HUES48 (cell line): ENCODE results near the gene PRKCD.

Experiments used
- H3K27ac ChIP-seq: one replicate; pipeline ENCODE4 v1.7.0; 2013; ENCODE audit warnings: low read depth, low read length, inconsistent platforms
- H3K27me3 ChIP-seq: 2 replicates; pipeline ENCODE4 v1.6.1; 2013; ENCODE audit warnings: mild to moderate bottlenecking, low read length; ENCODE audit not compliant: control insufficient read depth, insufficient read depth
- H3K36me3 ChIP-seq: 2 replicates; pipeline ENCODE4 v1.6.1; 2013; ENCODE audit warnings: low read length; ENCODE audit not compliant: control insufficient read depth, insufficient read depth
- H3K4me1 ChIP-seq: 2 replicates; pipeline ENCODE4 v1.6.1; 2013; ENCODE audit warnings: mild to moderate bottlenecking, low read length; ENCODE audit not compliant: control insufficient read depth, insufficient read depth
- H3K4me3 ChIP-seq: 2 replicates; pipeline ENCODE4 v1.5.1; 2013; ENCODE audit warnings: mild to moderate bottlenecking, low read depth, low read length
- H3K9ac ChIP-seq: 2 replicates; pipeline ENCODE4 v1.6.1; 2013; ENCODE audit warnings: mild to moderate bottlenecking, low read depth, low read length, moderate library complexity
- H3K9me3 ChIP-seq: 2 replicates; pipeline ENCODE4 v1.6.1; 2013; ENCODE audit warnings: low read length; ENCODE audit not compliant: control insufficient read depth, insufficient read depth

Gene PRKCD

DNA sequence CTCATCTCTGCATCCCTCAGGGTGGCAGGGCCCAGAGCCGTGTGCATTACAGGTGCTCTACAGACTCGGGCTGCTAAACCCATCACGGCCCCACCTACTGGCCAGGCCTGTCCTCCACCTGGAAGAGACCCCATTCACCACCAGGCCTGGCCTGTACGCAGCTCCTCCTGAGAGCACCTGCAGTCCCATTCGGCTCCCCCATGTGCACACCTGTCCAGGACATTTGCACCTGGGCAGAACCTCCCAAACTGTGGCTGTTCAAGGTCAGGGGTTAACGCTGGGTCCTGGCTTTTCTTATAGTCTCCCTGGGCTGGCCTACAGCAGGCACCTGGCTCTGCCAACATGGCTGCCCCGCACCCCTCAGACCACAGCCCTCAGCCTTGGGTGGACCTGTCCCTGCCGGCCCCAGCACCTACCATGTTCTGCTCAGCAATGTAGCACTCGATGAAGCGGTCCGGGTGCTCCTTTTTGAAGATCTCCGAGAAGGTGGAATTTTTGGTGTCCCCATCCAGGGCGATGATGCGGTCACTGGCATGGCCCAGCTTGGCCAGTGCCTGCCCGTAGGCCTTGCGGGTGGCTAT, 69.1 kb downstream of the PRKCD start:
- H3K4me1 ChIP-seq = no peaks in the 10 kb centered on the region
- H3K36me3 ChIP-seq = peaks cover 99% of the 10 kb centered on the region
- H3K4me3 ChIP-seq = no peak overlapping the region
- no peaks in the 10 kb centered on the region for H3K27me3 ChIP-seq
- no peak overlapping the region for H3K9ac ChIP-seq
- H3K9me3 ChIP-seq = no peaks in the 10 kb centered on the region
- H3K27ac ChIP-seq = no peak overlapping the region

GRCh38 chr3:53230789-53231188, 69.8 kb downstream of the PRKCD start:
- Histone ChIP-seq H3K9ac (no peak overlapping the region), H3K9me3 (no peaks in the 10 kb centered on the region), H3K4me3 (no peak overlapping the region), H3K27me3 (no peaks in the 10 kb centered on the region), H3K4me1 (no peaks in the 10 kb centered on the region), H3K36me3 (peaks cover 99% of the 10 kb centered on the region), H3K27ac (no peak overlapping the region)

GRCh38 chr3:53231532-53232511, 70.8 kb downstream of the PRKCD start:
- Histone ChIP-seq H3K27me3 (no peaks in the 10 kb centered on the region), H3K9me3 (no peaks in the 10 kb centered on the region), H3K4me3 (no peak overlapping the region), H3K9ac (no peak overlapping the region), H3K4me1 (no peaks in the 10 kb centered on the region; the same call in 1 of the 2 replicates), H3K27ac (no peak overlapping the region), H3K36me3 (peaks cover 99% of the 10 kb centered on the region)

DNA sequence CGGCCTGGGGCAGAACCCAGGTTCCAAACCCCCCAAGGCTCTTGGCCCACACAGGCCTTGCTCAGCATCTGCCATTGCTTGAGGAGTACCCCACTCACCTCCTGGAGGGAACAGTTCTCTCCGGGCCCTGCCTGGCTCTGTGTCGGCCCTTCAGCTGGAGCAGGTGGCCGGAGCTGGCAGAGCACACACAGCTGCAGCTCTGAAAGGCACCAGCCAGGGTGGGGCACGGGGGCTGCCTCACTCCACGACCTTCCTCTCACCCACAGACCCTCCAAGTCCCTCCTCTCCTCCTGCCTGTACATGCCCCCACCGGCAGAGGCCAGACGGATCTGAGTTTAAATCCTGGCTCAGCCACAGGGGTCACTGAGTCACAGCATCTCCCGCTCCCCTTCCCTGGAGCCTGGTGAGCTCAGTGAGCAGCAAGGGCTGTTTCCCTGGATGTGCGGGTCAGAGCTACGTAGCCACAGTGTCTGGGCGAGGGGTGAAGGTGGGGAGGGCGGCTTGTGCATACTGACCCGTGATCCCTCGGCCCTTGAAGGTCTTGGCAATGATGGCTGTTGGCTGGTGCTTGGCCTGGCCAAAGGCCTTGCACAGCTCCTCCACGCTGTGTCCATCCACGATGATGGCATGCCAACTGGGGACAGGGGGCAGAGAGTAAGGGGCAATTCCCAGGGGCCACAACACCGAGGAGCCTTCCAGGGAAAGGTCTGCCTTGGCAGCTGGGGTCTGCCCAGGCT, 71.8 kb downstream of the PRKCD start:
- H3K9me3 ChIP-seq = no peaks in the 10 kb centered on the region
- no peaks in the 10 kb centered on the region for H3K27me3 ChIP-seq
- no peaks in the 10 kb centered on the region; the same call in 1 of the 2 replicates for H3K4me1 ChIP-seq
- H3K27ac ChIP-seq = no peak overlapping the region
- no peak overlapping the region for H3K4me3 ChIP-seq
- H3K36me3 ChIP-seq = peaks cover 98% of the 10 kb centered on the region
- H3K9ac ChIP-seq = no peak overlapping the region

DNA sequence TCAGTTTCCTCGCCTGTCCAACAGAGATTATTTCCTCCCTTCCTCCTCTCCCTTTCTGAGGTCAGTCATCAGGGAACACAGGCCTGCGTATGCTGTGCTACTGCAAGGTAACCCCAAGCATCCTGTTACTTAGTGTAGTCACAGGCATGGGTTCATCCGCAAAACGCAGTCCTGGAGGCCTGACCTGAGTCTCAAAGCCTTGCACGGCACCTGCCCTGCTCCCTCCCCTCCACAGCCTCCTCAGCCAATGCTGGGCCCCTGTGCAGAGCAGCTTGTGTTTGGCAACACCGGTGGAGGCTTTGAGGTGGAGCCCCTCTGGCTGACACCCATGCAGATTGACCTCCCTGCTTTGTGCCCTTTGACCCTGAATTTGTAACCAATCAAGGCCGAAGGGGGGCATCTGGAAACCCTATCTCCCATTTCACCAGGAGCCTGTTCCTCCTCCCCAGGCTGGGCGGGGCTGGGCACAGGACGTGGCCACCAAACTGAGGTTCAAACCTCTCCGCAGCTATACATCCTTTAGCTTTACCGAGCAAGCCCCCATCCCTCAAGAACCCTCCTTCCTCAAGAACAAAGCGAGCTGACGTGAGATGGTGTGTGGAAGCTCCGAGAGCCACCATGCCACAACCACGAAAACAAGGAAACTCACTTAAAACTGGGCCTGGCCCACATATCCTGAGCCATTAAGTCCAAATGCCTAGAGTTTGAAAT, 73.3 kb downstream of the PRKCD start:
- Histone ChIP-seq H3K36me3 (peaks cover 98% of the 10 kb centered on the region), H3K27ac (no peak overlapping the region), H3K27me3 (no peaks in the 10 kb centered on the region), H3K9me3 (no peaks in the 10 kb centered on the region), H3K4me1 (no peaks in the 10 kb centered on the region; the same call in 1 of the 2 replicates), H3K4me3 (no peak overlapping the region), H3K9ac (no peak overlapping the region)

DNA sequence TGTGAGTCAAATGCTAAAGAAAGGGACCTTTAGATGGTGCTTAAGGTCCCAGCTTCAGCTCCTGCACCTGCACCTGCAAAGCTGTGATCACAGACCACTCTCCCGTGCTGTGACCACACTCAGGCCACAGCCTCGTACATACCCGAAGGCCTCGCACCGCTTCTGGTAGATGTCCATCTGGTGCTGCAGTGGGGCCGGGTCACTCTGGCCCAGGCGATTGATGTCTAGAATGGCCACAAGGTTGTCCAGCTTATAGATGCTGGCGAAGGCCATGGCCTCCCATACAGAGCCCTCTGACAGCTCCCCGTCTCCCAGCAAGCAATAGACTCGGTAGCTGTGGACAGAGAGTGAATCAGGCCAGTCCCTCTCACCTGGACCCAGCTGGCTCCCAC, 73.8 kb downstream of the PRKCD start:
- Histone ChIP-seq H3K4me3 (no peak overlapping the region), H3K4me1 (no peaks in the 10 kb centered on the region; the same call in 1 of the 2 replicates), H3K9ac (no peak overlapping the region), H3K27ac (no peak overlapping the region), H3K9me3 (no peaks in the 10 kb centered on the region), H3K36me3 (peaks cover 98% of the 10 kb centered on the region), H3K27me3 (no peaks in the 10 kb centered on the region)

DNA sequence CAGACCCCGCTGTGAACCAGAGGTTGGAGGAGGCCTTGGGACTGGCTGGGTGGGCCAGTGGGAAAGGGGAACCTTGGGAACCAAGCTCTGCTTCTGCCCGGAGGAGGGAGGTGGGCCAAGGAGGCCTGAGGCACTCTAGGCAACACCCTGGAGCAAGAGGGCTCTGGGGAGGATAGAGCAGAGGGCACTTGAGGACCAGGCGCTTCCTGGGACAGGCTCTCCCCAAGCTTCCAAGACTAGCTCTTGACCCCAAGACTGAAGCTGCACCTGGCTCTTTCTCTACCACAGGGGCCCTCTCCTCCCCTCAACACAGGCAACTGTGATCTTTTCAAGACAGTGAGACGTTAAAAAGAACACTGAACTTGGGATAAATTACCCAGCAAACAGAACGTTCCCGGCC, 74.5 kb downstream of the PRKCD start:
- no peaks in the 10 kb centered on the region for H3K9me3 ChIP-seq
- H3K9ac ChIP-seq = no peak overlapping the region
- no peaks in the 10 kb centered on the region for H3K27me3 ChIP-seq
- peaks cover 98% of the 10 kb centered on the region for H3K36me3 ChIP-seq
- H3K4me3 ChIP-seq = no peak overlapping the region
- no peaks in the 10 kb centered on the region; the same call in 1 of the 2 replicates for H3K4me1 ChIP-seq
- H3K27ac ChIP-seq = peak overlapping the region; percentile 64

GRCh38 chr3:53236112-53236841, 75.3 kb downstream of the PRKCD start:
- Histone ChIP-seq H3K9ac (0 out of 2 replicates have a peak overlapping the region, but pooled peaks have one; percentile 14), H3K9me3 (no peaks in the 10 kb centered on the region), H3K27ac (peak overlapping the region; percentile 64)

GRCh38 chr3:53238051-53238850, 77.2 kb downstream of the PRKCD start:
- Histone ChIP-seq H3K4me3 (no peak overlapping the region), H3K27ac (no peak overlapping the region), H3K4me1 (peaks cover 10% of the 10 kb centered on the region)

More at GRCh38 chr3:53236112-53236841, 75.3 kb downstream of the PRKCD start:
- no peak overlapping the region for H3K4me3 ChIP-seq
- H3K4me1 ChIP-seq = no peaks in the 10 kb centered on the region; the same call in 1 of the 2 replicates
- peaks cover 98% of the 10 kb centered on the region for H3K36me3 ChIP-seq
- H3K27me3 ChIP-seq = no peaks in the 10 kb centered on the region

More at GRCh38 chr3:53238051-53238850, 77.2 kb downstream of the PRKCD start:
- Histone ChIP-seq H3K27me3 (no peaks in the 10 kb centered on the region), H3K9me3 (no peaks in the 10 kb centered on the region), H3K36me3 (peaks cover 96% of the 10 kb centered on the region), H3K9ac (no peak overlapping the region)
